A673 (cell line): ENCODE measurements around the gene CFAP58. TPM values are rescaled to one million over a fixed set of nuclear protein-coding genes. Genes with fewer than 3 reads are reported as not detected.

Experiments used
- BruUV-seq: library from RNA; stranded (reverse); fragments of 400-500 nt; replicated peaks from 2 replicates; lab custom pipeline; 2021; lab: Mats Ljungman, UMichigan
- CTCF ChIA-PET: fragments of 300-600 bp; sonication (Branson Sonifier 250); formaldehyde crosslinking; loops from one replicate; lab custom pipeline; 2022; ENCODE audit warnings: antibody characterized with exemption; lab: Charles Lee
- POLR2A ChIA-PET: fragments of 300-600 bp; sonication (Branson Sonifier 250); formaldehyde crosslinking; loops from one replicate; lab custom pipeline; 2022; ENCODE audit warnings: antibody characterized with exemption; ENCODE audit not compliant: low non-redundant PET; lab: Charles Lee
- DNase-seq: peaks from one replicate; pipeline ENCODE4 v3.0.0-alpha.2; 2015; ENCODE audit warnings: low spot score
- H3K27ac ChIP-seq: fragments of 200-600 bp; sonication (generic); 2 replicates; pipeline ENCODE4 v1.5.1; 2016; ENCODE audit warnings: mixed run types, low read depth, mild to moderate bottlenecking, mixed read lengths, antibody characterized with exemption, low read length; ENCODE audit not compliant: poor library complexity, severe bottlenecking
- H3K27me3 ChIP-seq: fragments of 200-600 bp; sonication (generic); replicated peaks from 2 replicates; pipeline ENCODE4 v1.6.1; 2017; ENCODE audit warnings: mixed run types, low read depth, mild to moderate bottlenecking, mixed read lengths, antibody characterized with exemption, low read length; ENCODE audit not compliant: insufficient read depth, poor library complexity
- H3K36me3 ChIP-seq: fragments of 200-600 bp; sonication (generic); 2 replicates; pipeline ENCODE4 v1.6.1; 2016; ENCODE audit warnings: mixed run types, mild to moderate bottlenecking, mixed read lengths, antibody characterized with exemption, low read length; ENCODE audit not compliant: insufficient read depth, poor library complexity, severe bottlenecking
- H3K4me1 ChIP-seq: fragments of 200-600 bp; sonication (generic); 2 replicates; pipeline ENCODE4 v1.6.1; 2017; ENCODE audit warnings: mixed run types, mild to moderate bottlenecking, mixed read lengths, antibody characterized with exemption, low read length; ENCODE audit not compliant: insufficient read depth, poor library complexity, severe bottlenecking
- H3K4me3 ChIP-seq: fragments of 200-600 bp; sonication (generic); 2 replicates; pipeline ENCODE4 v1.5.1; 2016; ENCODE audit warnings: low read depth, mixed run types, mild to moderate bottlenecking, mixed read lengths, low read length; ENCODE audit not compliant: poor library complexity, severe bottlenecking
- H3K9me3 ChIP-seq: fragments of 200-600 bp; sonication (generic); 2 replicates; pipeline ENCODE4 v1.6.1; 2016; ENCODE audit warnings: mixed run types, low read depth, mild to moderate bottlenecking, mixed read lengths, antibody characterized with exemption, low read length; ENCODE audit not compliant: poor library complexity, severe bottlenecking
- EZH2 ChIP-seq: fragments of 200-600 bp; sonication (generic); IDR thresholded peaks from 2 replicates; pipeline ENCODE4 v1.6.1; 2017; ENCODE audit warnings: borderline replicate concordance, low read depth, mild to moderate bottlenecking, mixed read lengths, antibody characterized with exemption, low read length; ENCODE audit not compliant: poor library complexity, severe bottlenecking
- intact Hi-C: fragments of 100-400 bp; cut with micrococcal nuclease; formaldehyde crosslinking; loops from one replicate; pipeline ENCODE4 v1.10.0; 2022; ENCODE audit not compliant: unreplicated experiment
- total RNA-seq: library from RNA; stranded (reverse); gene quantifications from 2 replicates; pipeline ENCODE4 v1.2.3, GENCODE V29; 2021
- TF ChIP-seq, protein P1 (sequence below): fragments of 300-800, 200-600 bp; sonication (generic); conservative IDR thresholded peaks from 2 replicates; pipeline ENCODE4 v1.5.1; 2017; ENCODE audit warnings: low read depth, mild to moderate bottlenecking, antibody characterized with exemption, low read length, moderate library complexity, mixed read lengths

The CFAP58 gene
- total RNA-seq, 1 experiment from 2014 or later: 0.17 TPM

DNA sequence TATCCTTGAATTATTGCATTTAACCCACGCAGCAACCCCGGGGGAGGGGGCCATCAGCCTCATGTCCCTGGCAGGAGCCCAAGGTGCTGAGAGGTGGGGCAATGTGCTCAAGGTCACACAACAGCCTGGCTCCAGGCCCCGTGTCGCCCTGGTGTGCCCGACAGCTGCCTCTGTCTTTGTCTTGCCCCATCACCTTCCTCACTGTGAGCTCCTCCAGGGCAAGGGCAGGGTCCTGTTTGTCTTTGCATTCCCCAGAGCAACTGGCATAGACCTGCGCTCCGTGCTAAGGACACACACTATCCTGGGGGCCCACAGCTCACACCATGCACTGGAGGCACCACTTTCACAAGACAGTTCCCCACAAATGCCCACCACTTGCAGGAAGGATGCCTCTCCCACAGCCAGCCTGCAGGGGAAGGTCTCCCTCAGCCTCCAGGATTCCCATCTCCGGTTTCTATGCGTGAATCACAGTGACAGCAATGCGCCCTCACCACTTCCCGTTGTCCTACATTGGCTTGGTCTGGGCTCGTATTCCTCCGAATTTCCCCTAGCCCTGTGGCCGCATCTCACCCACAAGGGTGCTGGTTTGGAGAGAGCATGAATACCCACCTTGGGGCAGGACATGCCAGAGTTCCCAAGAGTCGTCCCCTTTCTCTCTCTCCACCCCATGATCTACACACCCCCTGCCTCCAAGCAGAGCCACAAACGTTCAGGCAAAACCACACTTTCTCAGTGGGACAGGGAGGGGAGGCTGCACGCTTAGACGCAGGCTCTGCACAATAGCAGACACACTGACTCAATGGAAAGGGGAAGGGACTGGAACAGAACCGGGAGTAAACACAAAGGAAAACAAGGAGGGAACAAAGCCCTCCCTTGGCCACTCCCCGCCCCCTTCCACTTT, 25.6 kb upstream of the CFAP58 start:
- Histone ChIP-seq H3K36me3 (no peaks in the 10 kb centered on the region), H3K4me1 (peaks cover 82% of the 10 kb centered on the region), H3K27ac (peak overlapping the region; percentile 81), H3K4me3 (peak overlapping the region; percentile 29), H3K9me3 (no peaks in the 10 kb centered on the region), H3K27me3 (no peaks in the 10 kb centered on the region)
- intact Hi-C loops: no loop called here
- no peak for TF ChIP-seq EZH2
- TF ChIP-seq, protein P1, sequence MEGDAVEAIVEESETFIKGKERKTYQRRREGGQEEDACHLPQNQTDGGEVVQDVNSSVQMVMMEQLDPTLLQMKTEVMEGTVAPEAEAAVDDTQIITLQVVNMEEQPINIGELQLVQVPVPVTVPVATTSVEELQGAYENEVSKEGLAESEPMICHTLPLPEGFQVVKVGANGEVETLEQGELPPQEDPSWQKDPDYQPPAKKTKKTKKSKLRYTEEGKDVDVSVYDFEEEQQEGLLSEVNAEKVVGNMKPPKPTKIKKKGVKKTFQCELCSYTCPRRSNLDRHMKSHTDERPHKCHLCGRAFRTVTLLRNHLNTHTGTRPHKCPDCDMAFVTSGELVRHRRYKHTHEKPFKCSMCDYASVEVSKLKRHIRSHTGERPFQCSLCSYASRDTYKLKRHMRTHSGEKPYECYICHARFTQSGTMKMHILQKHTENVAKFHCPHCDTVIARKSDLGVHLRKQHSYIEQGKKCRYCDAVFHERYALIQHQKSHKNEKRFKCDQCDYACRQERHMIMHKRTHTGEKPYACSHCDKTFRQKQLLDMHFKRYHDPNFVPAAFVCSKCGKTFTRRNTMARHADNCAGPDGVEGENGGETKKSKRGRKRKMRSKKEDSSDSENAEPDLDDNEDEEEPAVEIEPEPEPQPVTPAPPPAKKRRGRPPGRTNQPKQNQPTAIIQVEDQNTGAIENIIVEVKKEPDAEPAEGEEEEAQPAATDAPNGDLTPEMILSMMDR: no peak
- BruUV-seq: no TSS peak
- DNase-seq: no peak
- POLR2A ChIA-PET: no interaction called here
- CTCF ChIA-PET: no interaction called here

DNA sequence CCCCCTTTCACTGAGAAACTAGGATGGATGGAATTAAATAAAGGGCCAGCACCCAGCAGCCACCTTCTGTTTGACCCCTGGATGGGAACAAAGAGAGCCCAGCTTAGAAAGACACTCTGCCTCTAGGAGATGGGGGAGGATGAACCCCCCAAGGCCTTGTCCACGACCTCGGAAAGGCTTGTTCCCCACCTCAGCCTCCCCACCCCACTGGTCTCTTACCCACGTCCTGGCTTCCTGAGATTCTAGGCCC, 25.1 kb upstream of the CFAP58 start:
- peak overlapping the region; percentile 29 for H3K4me3 ChIP-seq
- no peaks in the 10 kb centered on the region for H3K9me3 ChIP-seq
- peak overlapping the region; percentile 81 for H3K27ac ChIP-seq
- ChIA-PET POLR2A (no interaction called here), CTCF (no interaction called here)
- intact Hi-C loops: no loop called here
- no peaks in the 10 kb centered on the region for H3K27me3 ChIP-seq
- H3K4me1 ChIP-seq: peaks cover 83% of the 10 kb centered on the region
- no peak for TF ChIP-seq EZH2
- TF ChIP-seq, protein P1: no peak
- no peak for DNase-seq
- no TSS peak for BruUV-seq
- H3K36me3 ChIP-seq: no peaks in the 10 kb centered on the region

GRCh38 chr10:104328896-104329710, 24.5 kb upstream of the CFAP58 start:
- Histone ChIP-seq H3K4me1 (peaks cover 85% of the 10 kb centered on the region), H3K36me3 (no peaks in the 10 kb centered on the region), H3K4me3 (peak overlapping the region; percentile 29), H3K27ac (peak overlapping the region; percentile 81), H3K27me3 (no peaks in the 10 kb centered on the region), H3K9me3 (no peaks in the 10 kb centered on the region)
- intact Hi-C loops: no loop called here
- no TSS peak for BruUV-seq
- POLR2A ChIA-PET: interaction anchor here (1.0 kb wide), 1 partner anchor 9 kb away, joined by 4 read pairs; the partner anchor contains the start of gene ITPRIP
- no peak for TF ChIP-seq EZH2
- TF ChIP-seq, protein P1: no peak
- DNase-seq: peak; percentile 79
- CTCF ChIA-PET: interaction anchor here (1.0 kb wide), 1 partner anchor 9 kb away, joined by 3 read pairs; the partner anchor contains the start of gene ITPRIP
